Psoas muscle (tissue), 8 donors: Measurements from ENCODE around the gene GRIN1. TPM values are rescaled to one million over a fixed set of nuclear protein-coding genes. Genes with fewer than 3 reads are reported as not detected.
A peak's percentile ranks its signal among the peaks of the same experiment; 100 is the strongest.
"Not testable (repeated sequence)": the region's sequence is repeated elsewhere in the genome, so short reads cannot be mapped to it uniquely, and the experiment has no call there.

Experiments used
- ATAC-seq, 4 donors: fragments of 200-7000 bp; cut with Tn5 transposase; one replicate each; pipeline ENCODE4 v1.9.1; 2020; ENCODE audit warnings: moderate library complexity in 3 of 4, mild to moderate bottlenecking in 2 of 4
- DNase-seq, 2 donors: peaks; one replicate each; pipeline ENCODE4 v3.0.0-alpha.2; 2020
- H3K27ac ChIP-seq: fragments of 200-600 bp; one replicate; pipeline ENCODE4 v1.8.0; 2022
- H3K27me3 ChIP-seq, 3 donors: fragments of 200-600 bp in 1 of 3; one replicate each; pipeline versions ENCODE4 v1.6.1 to v1.8.0; 2013 to 2022; ENCODE audit warnings: low read length in 2 of 3, mild to moderate bottlenecking in 2 of 3, moderate library complexity in 1 of 3; ENCODE audit not compliant: insufficient read depth in 3 of 3
- H3K36me3 ChIP-seq, 2 donors: fragments of 200-600 bp in 1 of 2; one replicate each; pipeline versions ENCODE4 v1.6.1 to v1.8.0; 2013 to 2022; ENCODE audit warnings: low read depth in 1 of 2, mild to moderate bottlenecking in 1 of 2, moderate library complexity in 1 of 2; ENCODE audit not compliant: insufficient read depth in 1 of 2
- H3K4me1 ChIP-seq: fragments of 200-600 bp; one replicate; pipeline ENCODE4 v1.8.0; 2022
- H3K4me3 ChIP-seq: fragments of 200-600 bp; one replicate; pipeline ENCODE4 v1.8.0; 2022; ENCODE audit warnings: mild to moderate bottlenecking
- H3K9me3 ChIP-seq: fragments of 200-600 bp; one replicate; pipeline ENCODE4 v1.8.0; 2022
- WGBS, 3 donors: extraction: QIAGEN DNeasy Blood & Tissue Kit; methylation state at CpG; one replicate each; pipeline versions ENCODE4 v1.1.6 to v1.1.7; 2013; 5-methylcytosine and 5-hydroxymethylcytosine counted together
- intact Hi-C, 2 donors: fragments of 100-400 bp; cut with DNase I; formaldehyde crosslinking; loops; one replicate each; pipeline versions ENCODE4 v1.11.0 to v1.14.2; 2022
- polyA plus RNA-seq, 3 donors: library from polyadenylated mRNA; stranded (reverse); fragments of 200-250 nt; gene quantifications; one replicate each; pipeline ENCODE4 v1.2.3, GENCODE V29; 2013
- total RNA-seq, 4 donors: library from RNA; stranded (reverse); fragmentation: NEBNext Ultra II Directional in 2 of 4; extraction: Animal tissue kit (Norgen Biotek cat#: 25700) in 2 of 4; gene quantifications; one replicate each; pipeline versions ENCODE4 v1.2.1 to v1.2.4, GENCODE V29; 2021 to 2023
- TF ChIP-seq, protein P1 (sequence below): fragments of 200-600 bp; IDR thresholded peaks from one replicate; pipeline ENCODE4 v1.8.0; 2022; ENCODE audit warnings: antibody characterized with exemption
- donor health status: healthy with polysubstance abuse.
- donor health status: DM: no; HTN: no; CAD: no; lungs with moderate emphysema.
- donor health status: Bipolar disorder and iron deficiency.
- donor health status: healthy.
- donor health status: DM: yes; HTN: yes; CAD: no.
- donor health status: DM: no; HTN: no; CAD: no.
- donor health status: DM: no; HTN: no; CAD: no.
- donor health status: DM: yes; HTN: yes; CAD: no.

Gene GRIN1
- total and polyA plus RNA-seq, 7 donors = 0.06 TPM; not detected in 6

GRCh38 chr9:137115394-137116026 lies 23.4 kb upstream of the GRIN1 start:
- no peak overlapping the region for H3K27ac ChIP-seq
- peak overlapping the region; percentile 81 for H3K4me3 ChIP-seq

GRCh38 chr9:137116027-137116507 lies 22.9 kb upstream of the GRIN1 start:
- Histone ChIP-seq H3K36me3 (peaks cover 0 to 18% of the 10 kb centered on the region in 2 donors), H3K4me3 (no peak overlapping the region), H3K27ac (no peak overlapping the region), H3K27me3 (no peaks in the 10 kb centered on the region), H3K9me3 (no peaks in the 10 kb centered on the region), H3K4me1 (peaks cover 5% of the 10 kb centered on the region)
- TF ChIP-seq, protein P1, sequence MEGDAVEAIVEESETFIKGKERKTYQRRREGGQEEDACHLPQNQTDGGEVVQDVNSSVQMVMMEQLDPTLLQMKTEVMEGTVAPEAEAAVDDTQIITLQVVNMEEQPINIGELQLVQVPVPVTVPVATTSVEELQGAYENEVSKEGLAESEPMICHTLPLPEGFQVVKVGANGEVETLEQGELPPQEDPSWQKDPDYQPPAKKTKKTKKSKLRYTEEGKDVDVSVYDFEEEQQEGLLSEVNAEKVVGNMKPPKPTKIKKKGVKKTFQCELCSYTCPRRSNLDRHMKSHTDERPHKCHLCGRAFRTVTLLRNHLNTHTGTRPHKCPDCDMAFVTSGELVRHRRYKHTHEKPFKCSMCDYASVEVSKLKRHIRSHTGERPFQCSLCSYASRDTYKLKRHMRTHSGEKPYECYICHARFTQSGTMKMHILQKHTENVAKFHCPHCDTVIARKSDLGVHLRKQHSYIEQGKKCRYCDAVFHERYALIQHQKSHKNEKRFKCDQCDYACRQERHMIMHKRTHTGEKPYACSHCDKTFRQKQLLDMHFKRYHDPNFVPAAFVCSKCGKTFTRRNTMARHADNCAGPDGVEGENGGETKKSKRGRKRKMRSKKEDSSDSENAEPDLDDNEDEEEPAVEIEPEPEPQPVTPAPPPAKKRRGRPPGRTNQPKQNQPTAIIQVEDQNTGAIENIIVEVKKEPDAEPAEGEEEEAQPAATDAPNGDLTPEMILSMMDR = no peak
- intact Hi-C loops = no loop called here
- ATAC-seq = no peak
- WGBS, 3 donors = 52 to 64% (median 62%) methylated on average over 6 of the region's 6 CpGs
- DNase-seq = no peak

More at GRCh38 chr9:137115394-137116026, 23.4 kb upstream of the GRIN1 start:
- WGBS, 3 donors = 63 to 74% (median 68%) methylated on average over 20 to 21 of the region's 21 CpGs
- DNase-seq (no peak), ATAC-seq (peak in 3 of 4 donors; percentile 5 to 8 (median 7))
- Histone ChIP-seq H3K27me3 (no peaks in the 10 kb centered on the region), H3K36me3 (peaks cover 0 to 23% of the 10 kb centered on the region in 2 donors), H3K9me3 (no peaks in the 10 kb centered on the region), H3K4me1 (peaks cover 5% of the 10 kb centered on the region)
- TF ChIP-seq, protein P1 = no peak
- intact Hi-C loops = no loop called here

- 69 to 75% (median 74%) methylated on average over 17 of the region's 17 CpGs for WGBS, 3 donors
- no peak for ATAC-seq
- no peak for DNase-seq
- peaks cover 5% of the 10 kb centered on the region for H3K4me1 ChIP-seq
- intact Hi-C loops = no loop called here
- H3K36me3 ChIP-seq = peaks cover 0 to 13% of the 10 kb centered on the region in 2 donors
- TF ChIP-seq, protein P1 = no peak
- H3K27me3 ChIP-seq = no peaks in the 10 kb centered on the region
- H3K4me3 ChIP-seq = no peak overlapping the region
- no peaks in the 10 kb centered on the region for H3K9me3 ChIP-seq
- H3K27ac ChIP-seq = no peak overlapping the region
Measured at GRCh38 chr9:137116728-137117127, 22.2 kb upstream of the GRIN1 start.

DNA sequence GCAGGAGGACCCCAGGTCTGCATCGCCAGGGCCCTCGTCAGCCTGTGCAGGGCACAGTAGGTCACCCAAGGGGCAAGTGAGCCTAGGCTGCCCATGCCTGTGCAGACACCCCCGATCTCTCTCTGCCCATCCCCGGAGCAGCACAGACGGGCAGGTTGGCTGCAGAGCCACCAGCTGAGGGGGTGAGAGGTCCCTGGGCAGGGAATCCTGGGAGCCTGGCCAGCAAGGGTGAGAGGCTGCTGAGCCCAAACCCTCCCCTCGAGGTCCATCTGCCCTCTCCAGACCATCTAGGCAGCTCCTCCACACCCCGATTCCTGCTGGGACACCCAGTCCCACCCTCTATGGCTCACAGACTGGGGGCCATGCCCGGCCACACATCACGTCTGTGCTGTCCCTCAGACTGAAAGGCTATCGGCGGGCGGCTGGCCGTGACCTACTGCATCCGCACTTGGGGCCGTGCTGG lies 21.7 kb upstream of the GRIN1 start:
- 78 to 87% (median 81%) methylated on average over 15 of the region's 15 CpGs for WGBS, 3 donors
- H3K4me1 ChIP-seq = peaks cover 5% of the 10 kb centered on the region
- TF ChIP-seq, protein P1 = no peak
- H3K9me3 ChIP-seq = no peaks in the 10 kb centered on the region
- no peak for ATAC-seq
- no peaks in the 10 kb centered on the region for H3K27me3 ChIP-seq
- H3K4me3 ChIP-seq = no peak overlapping the region
- intact Hi-C loops = no loop called here
- peaks cover 0 to 7% of the 10 kb centered on the region in 2 donors for H3K36me3 ChIP-seq
- H3K27ac ChIP-seq = no peak overlapping the region
- no peak for DNase-seq

- ATAC-seq, H3K4me3 ChIP-seq, H3K4me1 ChIP-seq, DNase-seq, H3K27me3 ChIP-seq, H3K9me3 ChIP-seq, H3K27ac ChIP-seq, H3K36me3 ChIP-seq: not testable (repeated sequence)
- intact Hi-C loops = loop anchor here in 1 of 2 donors (2.0 kb wide), 1 partner anchor 109 kb away; the partner anchor contains the start of gene RNF224
- 82 to 88% (median 83%) methylated on average over 10 to 12 of the region's 12 CpGs for WGBS, 3 donors
Measured at GRCh38 chr9:137118092-137118603, 20.8 kb upstream of the GRIN1 start.

GRCh38 chr9:137121927-137122795 lies 16.8 kb upstream of the GRIN1 start:
- not testable (repeated sequence) for H3K27ac ChIP-seq, H3K9me3 ChIP-seq, H3K4me1 ChIP-seq, DNase-seq, ATAC-seq, H3K36me3 ChIP-seq, H3K27me3 ChIP-seq
- intact Hi-C loops = loop anchor here in 1 of 2 donors (2.0 kb wide), 1 partner anchor 105 kb away; the partner anchor contains the start of gene RNF224
- 66 to 72% (median 70%) methylated on average over 22 to 24 of the region's 25 CpGs for WGBS, 3 donors
- peak overlapping the region; percentile 16 for H3K4me3 ChIP-seq
